ENCODE data around the gene HOXB13. TPM values are rescaled to one million over a fixed set of nuclear protein-coding genes. Genes with fewer than 3 reads are reported as not detected.
A peak's percentile ranks its signal among the peaks of the same experiment; 100 is the strongest.

HOXB13 gene
- total and polyA plus RNA-seq, 2 donors (not counting 3 experiments of a cell fraction or from before 2014, with no cell fraction given) = not detected

DNA sequence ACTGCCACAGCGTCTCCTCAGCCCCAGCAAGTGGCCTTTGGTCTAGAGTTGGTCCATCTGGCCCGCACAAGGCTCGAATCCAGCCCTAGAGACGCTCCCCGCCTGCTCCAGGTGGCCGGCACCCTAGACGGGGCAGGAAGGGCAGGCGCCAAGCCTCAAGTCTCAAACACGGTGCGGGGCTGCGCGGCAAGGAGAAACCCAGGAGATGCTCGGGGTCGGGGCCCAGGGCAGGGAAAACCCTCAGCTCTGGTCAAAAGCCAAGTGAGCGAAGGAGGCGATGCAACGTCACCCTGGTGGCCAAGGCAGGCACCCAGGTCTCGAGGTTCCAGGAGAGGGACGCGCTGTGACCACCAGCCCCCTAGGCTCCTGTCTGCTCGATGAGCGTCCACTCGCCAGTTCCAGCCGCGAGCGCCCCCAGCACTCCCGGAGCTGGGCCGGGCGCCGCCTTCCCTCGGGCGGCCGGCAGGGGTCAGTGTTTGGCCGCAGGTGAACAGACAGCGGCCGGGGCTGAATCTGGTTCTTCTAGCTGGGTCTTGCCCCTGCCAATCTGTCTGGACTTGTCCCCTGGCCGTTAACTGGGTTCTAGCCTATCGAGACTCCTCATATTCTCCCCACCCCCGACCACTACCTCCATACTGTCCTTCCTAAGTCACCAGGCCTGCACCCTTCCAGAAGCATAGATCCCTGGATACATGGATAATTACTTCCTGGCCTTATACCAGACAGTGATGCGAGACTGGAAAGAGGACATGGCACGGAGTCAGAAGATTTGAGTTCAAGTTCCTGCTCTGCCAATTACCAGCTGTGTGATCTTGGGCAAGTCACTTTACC lies 50.2 kb downstream of the HOXB13 start:
- CTCF ChIA-PET = interaction anchor here (0.6 to 9.4 kb wide), 55 partner anchors 10 to 613 kb away, joined by 3 to 220 read pairs (median 6); partner anchors contain the start of genes ATP5MC1, HOXB13, HOXB9 and PRAC2
- no peaks in the 10 kb centered on the region for H4K20me1 ChIP-seq (replicated peaks; ENCODE audit: control insufficient read depth, extremely low read depth, insufficient read depth, low read length)
- DNase-seq (ENCODE audit: low read depth, low spot score) (peak; percentile 53), FAIRE-seq (peak; percentile 88)
- H3K4me1 ChIP-seq (ENCODE audit: control insufficient read depth, extremely low read depth, insufficient read depth, low read length) = no peaks in the 10 kb centered on the region
- no peaks in the 10 kb centered on the region for H3K9me3 ChIP-seq (replicated peaks; ENCODE audit: control insufficient read depth, insufficient read depth, low read length)
- H3K36me3 ChIP-seq (ENCODE audit: control insufficient read depth in 2 of 2, extremely low read depth in 1 of 2, insufficient read depth in 2 of 2, low read length in 2 of 2) = no peaks in the 10 kb centered on the region
- dilution Hi-C loops (cut with MboI; ENCODE audit: extremely low pct_ligation_motif_present, low sequenced_read_pairs) = no loop called here
- POLR2A ChIA-PET = no interaction called here
- no peak overlapping the region for H3K27ac ChIP-seq (ENCODE audit: insufficient read depth, low read depth, low read length)
- peaks cover 13 to 19% of the 10 kb centered on the region in 2 experiments for H3K27me3 ChIP-seq (ENCODE audit: control insufficient read depth in 2 of 2, insufficient read depth in 2 of 2, low read length in 2 of 2)
- no peak overlapping the region for H3K4me3 ChIP-seq (replicated peaks in 1 of 3; ENCODE audit: insufficient read depth in 1 of 3, low read depth in 1 of 3, low read length in 3 of 3)
- H3K79me2 ChIP-seq (ENCODE audit: control insufficient read depth, insufficient read depth, low read length) = no peaks in the 10 kb centered on the region
- intact Hi-C loops (cut with micrococcal nuclease) = loop anchor here (1.0 to 2.0 kb wide), 3 partner anchors 46 to 201 kb away; no protein-coding TSS in a partner anchor
- peak overlapping the region; percentile 69 for H2AFZ ChIP-seq (ENCODE audit: low read depth, low read length)
- TF ChIP-seq CTCF (IDR thresholded peaks at IDR 0.05; ENCODE audit: extremely low read depth in 1 of 2, insufficient read depth in 1 of 2, low read depth in 1 of 2, low read length in 2 of 2) (peak; percentile 95 to 100), GATA2 (IDR thresholded peaks at IDR 0.05; ENCODE audit: insufficient read depth, insufficient read length, low read depth, low read length) (no peak)
- no peak overlapping the region for H3K4me2 ChIP-seq (ENCODE audit: insufficient read depth, low read length)
- no peaks in the 10 kb centered on the region for H3K9me1 ChIP-seq (replicated peaks; ENCODE audit: control insufficient read depth, extremely low read depth, insufficient read depth, low read length)
- no peak overlapping the region for H3K9ac ChIP-seq (replicated peaks; ENCODE audit: extremely low read depth, insufficient read depth, low read length)
- no TSS peak for BruUV-seq (replicated peaks)

DNA sequence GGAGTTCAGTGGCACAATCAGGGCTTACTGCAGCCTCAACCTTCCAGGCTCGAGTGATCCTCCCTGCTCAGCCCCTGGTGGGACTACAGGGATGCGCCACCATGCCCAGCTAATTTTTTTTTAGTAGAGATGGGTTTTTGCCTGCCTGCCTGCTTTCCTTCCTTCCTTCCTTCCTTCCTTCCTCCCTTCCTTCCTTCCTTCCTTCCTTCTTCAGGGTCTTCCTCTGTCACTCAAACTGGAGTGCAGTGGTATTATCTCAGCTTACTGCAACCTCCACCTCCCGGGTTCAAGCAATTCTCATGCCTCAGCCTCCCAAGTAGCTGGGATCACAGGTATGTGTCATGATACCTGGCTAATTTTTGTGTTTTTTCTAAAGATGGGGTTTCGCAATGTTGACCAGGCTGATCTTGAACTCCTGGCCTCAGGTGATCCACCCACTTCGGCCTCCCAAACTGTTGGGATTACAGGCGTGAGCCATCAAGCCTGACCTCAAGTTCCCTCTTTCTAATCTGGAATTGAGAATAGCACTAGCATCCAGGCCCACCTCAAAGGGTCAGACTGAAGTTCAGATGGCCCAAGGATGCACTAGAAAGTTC lies 51.5 kb downstream of the HOXB13 start:
- intact Hi-C loops (cut with micrococcal nuclease) = no loop called here
- Histone ChIP-seq H3K4me2 (ENCODE audit: insufficient read depth, low read length) (no peak overlapping the region), H3K79me2 (ENCODE audit: control insufficient read depth, insufficient read depth, low read length) (no peaks in the 10 kb centered on the region), H4K20me1 (replicated peaks; ENCODE audit: control insufficient read depth, extremely low read depth, insufficient read depth, low read length) (no peaks in the 10 kb centered on the region), H3K9me3 (replicated peaks; ENCODE audit: control insufficient read depth, insufficient read depth, low read length) (no peaks in the 10 kb centered on the region), H3K36me3 (ENCODE audit: control insufficient read depth in 2 of 2, extremely low read depth in 1 of 2, insufficient read depth in 2 of 2, low read length in 2 of 2) (no peaks in the 10 kb centered on the region), H2AFZ (ENCODE audit: low read depth, low read length) (no peak overlapping the region), H3K27ac (ENCODE audit: insufficient read depth, low read depth, low read length) (no peak overlapping the region), H3K4me1 (ENCODE audit: control insufficient read depth, extremely low read depth, insufficient read depth, low read length) (no peaks in the 10 kb centered on the region), H3K27me3 (ENCODE audit: control insufficient read depth in 2 of 2, insufficient read depth in 2 of 2, low read length in 2 of 2) (peaks cover 13 to 21% of the 10 kb centered on the region in 2 experiments), H3K9me1 (replicated peaks; ENCODE audit: control insufficient read depth, extremely low read depth, insufficient read depth, low read length) (no peaks in the 10 kb centered on the region), H3K9ac (replicated peaks; ENCODE audit: extremely low read depth, insufficient read depth, low read length) (no peak overlapping the region), H3K4me3 (replicated peaks in 1 of 3; ENCODE audit: insufficient read depth in 1 of 3, low read depth in 1 of 3, low read length in 3 of 3) (no peak overlapping the region)
- POLR2A ChIA-PET = no interaction called here
- CTCF ChIA-PET = interaction anchor here (1.0 to 9.4 kb wide), 9 partner anchors 8 to 356 kb away, joined by 4 to 220 read pairs (median 6); no protein-coding TSS in a partner anchor
- no peak for DNase-seq (ENCODE audit: low read depth, low spot score)
- TF ChIP-seq CTCF (IDR thresholded peaks at IDR 0.05; ENCODE audit: extremely low read depth in 1 of 2, insufficient read depth in 1 of 2, low read depth in 1 of 2, low read length in 2 of 2) = no peak
- BruUV-seq (replicated peaks) = no TSS peak
- FAIRE-seq = no peak
- dilution Hi-C loops (cut with MboI; ENCODE audit: extremely low pct_ligation_motif_present, low sequenced_read_pairs) = no loop called here

Measured in endothelial cell of umbilical vein (primary cell).